PFSK-1 (cell line): ENCODE results near the gene CDA.

Experiments used
- POLR2AphosphoS5 ChIP-seq: IDR thresholded peaks from 2 replicates; pipeline ENCODE4 v1.6.1; 2012; ENCODE audit warnings: low read depth, mild to moderate bottlenecking, control low read depth, low read length, moderate library complexity
- SIN3A ChIP-seq: IDR thresholded peaks from 2 replicates; pipeline ENCODE4 v1.6.1; 2012; ENCODE audit warnings: mild to moderate bottlenecking, low read length, moderate library complexity, borderline replicate concordance; ENCODE audit not compliant: insufficient read depth
- TAF1 ChIP-seq: IDR thresholded peaks from 2 replicates; pipeline ENCODE4 v1.6.1; 2012; ENCODE audit warnings: low read length, control low read depth, borderline replicate concordance; ENCODE audit not compliant: insufficient read depth
- TF ChIP-seq, protein P1 (sequence below), 2 experiments: IDR thresholded peaks; 2 replicates each; pipeline versions ENCODE4 v1.6.1 to v1.8.0; 2011 to 2012; ENCODE audit warnings: low read depth in 2 of 2, low read length in 2 of 2, control low read depth in 1 of 2, inconsistent platforms in 1 of 2, mild to moderate bottlenecking in 1 of 2, moderate library complexity in 1 of 2; ENCODE audit not compliant: insufficient read depth in 1 of 2

DNA sequence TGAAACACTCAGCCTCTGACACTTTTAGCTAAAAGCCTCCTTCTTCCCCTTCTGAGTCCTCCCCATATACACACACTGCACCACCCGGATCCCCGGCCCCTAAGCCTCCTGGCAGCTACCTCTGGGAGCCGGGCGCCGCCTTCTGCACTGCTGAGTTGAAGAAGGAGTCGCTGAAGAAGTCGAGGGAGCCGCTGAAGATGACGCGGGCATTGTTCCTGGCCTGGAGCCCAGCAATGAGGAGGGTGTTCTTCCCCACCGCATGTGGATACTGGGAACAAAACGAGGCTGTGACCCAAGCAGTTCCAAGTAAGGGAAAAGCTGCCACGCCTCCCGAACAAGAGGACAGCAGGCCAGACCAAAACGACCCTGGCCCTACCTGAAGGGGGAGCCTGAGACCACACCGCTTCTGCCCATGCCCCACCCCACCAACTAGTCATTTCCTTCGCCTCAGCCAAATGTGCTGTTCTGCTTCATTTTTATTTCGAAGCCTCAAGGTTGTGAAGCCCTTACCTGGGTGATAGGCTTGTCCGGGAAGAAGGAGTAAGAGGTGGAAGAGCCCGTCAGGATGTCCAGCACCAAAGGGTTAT is 65.3 kb downstream of the CDA start:
- TF ChIP-seq POLR2AphosphoS5 (no peak), SIN3A (no peak), TAF1 (no peak)
- TF ChIP-seq, protein P1, sequence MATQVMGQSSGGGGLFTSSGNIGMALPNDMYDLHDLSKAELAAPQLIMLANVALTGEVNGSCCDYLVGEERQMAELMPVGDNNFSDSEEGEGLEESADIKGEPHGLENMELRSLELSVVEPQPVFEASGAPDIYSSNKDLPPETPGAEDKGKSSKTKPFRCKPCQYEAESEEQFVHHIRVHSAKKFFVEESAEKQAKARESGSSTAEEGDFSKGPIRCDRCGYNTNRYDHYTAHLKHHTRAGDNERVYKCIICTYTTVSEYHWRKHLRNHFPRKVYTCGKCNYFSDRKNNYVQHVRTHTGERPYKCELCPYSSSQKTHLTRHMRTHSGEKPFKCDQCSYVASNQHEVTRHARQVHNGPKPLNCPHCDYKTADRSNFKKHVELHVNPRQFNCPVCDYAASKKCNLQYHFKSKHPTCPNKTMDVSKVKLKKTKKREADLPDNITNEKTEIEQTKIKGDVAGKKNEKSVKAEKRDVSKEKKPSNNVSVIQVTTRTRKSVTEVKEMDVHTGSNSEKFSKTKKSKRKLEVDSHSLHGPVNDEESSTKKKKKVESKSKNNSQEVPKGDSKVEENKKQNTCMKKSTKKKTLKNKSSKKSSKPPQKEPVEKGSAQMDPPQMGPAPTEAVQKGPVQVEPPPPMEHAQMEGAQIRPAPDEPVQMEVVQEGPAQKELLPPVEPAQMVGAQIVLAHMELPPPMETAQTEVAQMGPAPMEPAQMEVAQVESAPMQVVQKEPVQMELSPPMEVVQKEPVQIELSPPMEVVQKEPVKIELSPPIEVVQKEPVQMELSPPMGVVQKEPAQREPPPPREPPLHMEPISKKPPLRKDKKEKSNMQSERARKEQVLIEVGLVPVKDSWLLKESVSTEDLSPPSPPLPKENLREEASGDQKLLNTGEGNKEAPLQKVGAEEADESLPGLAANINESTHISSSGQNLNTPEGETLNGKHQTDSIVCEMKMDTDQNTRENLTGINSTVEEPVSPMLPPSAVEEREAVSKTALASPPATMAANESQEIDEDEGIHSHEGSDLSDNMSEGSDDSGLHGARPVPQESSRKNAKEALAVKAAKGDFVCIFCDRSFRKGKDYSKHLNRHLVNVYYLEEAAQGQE (IDR thresholded peaks at IDR 0.05; ENCODE audit: insufficient read depth in 1 of 2, low read depth in 2 of 2, low read length in 2 of 2) = no peak
